ENCODE measurements around the gene ANO9. TPM values are rescaled to one million over a fixed set of nuclear protein-coding genes. Genes with fewer than 3 reads are reported as not detected.
A peak's percentile ranks its signal among the peaks of the same experiment; 100 is the strongest.

Gene ANO9
- total and polyA plus RNA-seq, 11 donors: 0.07 to 3.1 (median 0.21) TPM; not detected in 6

DNA sequence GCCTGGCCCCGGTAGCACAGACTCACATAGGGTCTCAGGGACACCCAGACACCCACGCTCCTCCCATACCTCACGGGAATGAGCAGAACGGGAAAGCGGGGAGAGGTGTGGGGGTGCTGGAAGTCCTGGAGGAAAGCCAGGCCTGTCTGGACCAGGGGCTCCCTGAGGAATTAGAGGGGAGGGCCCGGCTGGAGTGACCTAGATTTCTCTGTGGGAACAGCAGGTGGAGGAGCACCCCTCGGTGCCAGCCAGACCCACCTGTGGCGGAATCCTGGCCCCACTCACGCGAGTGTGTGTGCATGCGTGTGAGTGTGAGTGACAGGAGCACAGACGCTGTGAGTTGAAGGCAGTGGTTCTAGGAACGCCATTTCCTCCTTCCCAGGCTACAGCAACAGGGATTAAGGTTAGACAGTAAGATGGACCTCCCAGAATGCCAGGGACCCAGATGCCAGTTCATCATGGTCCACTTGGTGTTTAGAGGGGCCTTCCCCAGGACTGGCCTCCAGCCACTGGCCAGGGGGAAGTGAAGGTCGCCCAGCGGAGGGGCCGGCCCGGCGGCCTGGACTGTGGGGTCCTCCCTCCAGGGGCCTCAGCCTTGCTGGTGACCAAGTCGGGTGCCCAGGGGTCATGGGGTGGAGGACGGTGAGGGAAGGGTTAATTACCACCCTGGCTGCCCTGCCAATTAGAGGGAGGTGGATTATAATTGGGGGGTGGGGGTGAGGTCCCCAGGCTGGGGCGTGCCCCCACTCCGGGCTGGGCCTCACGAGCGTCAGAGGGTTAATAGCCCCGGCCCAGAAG is 46.8 kb downstream of the ANO9 start:
- H3K4me1 ChIP-seq: peaks cover 0 to 23% (median 0%) of the 10 kb centered on the region in 12 donors
- DNase-seq: no peak
- no peaks in the 10 kb centered on the region for H3K9me3 ChIP-seq
- peak overlapping the region in 4 of 12 donors; percentile 32 to 36 (median 34) for H3K4me3 ChIP-seq
- H3K27me3 ChIP-seq: peaks cover 0 to 64% (median 8%) of the 10 kb centered on the region in 9 donors
- ATAC-seq: peak in 1 of 4 donors; percentile 2
- peak overlapping the region in 3 of 12 donors; percentile 26 to 69 (median 29) for H3K27ac ChIP-seq
- intact Hi-C loops (cut with DNase I): no loop called here
- H3K36me3 ChIP-seq: no peaks in the 10 kb centered on the region
- 69 to 79% (median 73%) methylated on average over 19 to 25 of the region's 25 CpGs for WGBS, 4 donors
- no peak for TF ChIP-seq POLR2A (IDR thresholded peaks at IDR 0.05)
- TF ChIP-seq CTCF (IDR thresholded peaks at IDR 0.05): no peak

GRCh38 chr11:394034-394857 is 47.6 kb downstream of the ANO9 start, which contains the start of gene PKP3:
Gene PKP3 (plus strand): TSS chr11:394209. CDS start chr11:394293, 84 bp downstream.
- Histone ChIP-seq H3K27me3 (peaks cover 0 to 58% (median 8%) of the 10 kb centered on the region in 9 donors), H3K4me1 (peaks cover 0 to 20% (median 0%) of the 10 kb centered on the region in 12 donors), H3K4me3 (peak within 1 kb of the TSS in 5 of 12 donors; percentile 12 to 36 (median 34)), H3K9me3 (no peaks in the 10 kb centered on the region), H3K36me3 (no peaks in the 10 kb centered on the region), H3K27ac (peak within 1 kb of the TSS in 4 of 12 donors; percentile 14 to 69 (median 28))
- DNase-seq (peak in 1 of 5 donors; percentile 67), ATAC-seq (peak in 3 of 4 donors; percentile 36 to 76 (median 58))
- 56 to 71% (median 65%) methylated on average over 23 to 57 of the region's 57 CpGs for WGBS, 4 donors
- intact Hi-C loops (cut with DNase I): no loop called here
- no peak for TF ChIP-seq POLR2A (IDR thresholded peaks at IDR 0.05)
- TF ChIP-seq CTCF (IDR thresholded peaks at IDR 0.05): no peak

GRCh38 chr11:393219-394033 is 48.4 kb downstream of the ANO9 start:
- 84 to 87% (median 86%) methylated on average over 3 to 17 of the region's 17 CpGs for WGBS, 4 donors
- no peak for ATAC-seq
- H3K27me3 ChIP-seq: peaks cover 0 to 53% (median 8%) of the 10 kb centered on the region in 9 donors

More at GRCh38 chr11:393219-394033, 48.4 kb downstream of the ANO9 start:
- DNase-seq: no peak
- intact Hi-C loops (cut with DNase I): no loop called here
- Histone ChIP-seq H3K4me1 (peaks cover 0 to 20% (median 0%) of the 10 kb centered on the region in 12 donors), H3K36me3 (no peaks in the 10 kb centered on the region), H3K27ac (peak overlapping the region in 1 of 12 donors; percentile 69), H3K4me3 (peak overlapping the region in 3 of 12 donors; percentile 12 to 35 (median 32)), H3K9me3 (no peaks in the 10 kb centered on the region)
- TF ChIP-seq POLR2A (IDR thresholded peaks at IDR 0.05) (no peak), CTCF (IDR thresholded peaks at IDR 0.05) (no peak)

All from heart left ventricle (tissue), 16 donors.